ENCODE results near the gene SPSB2.

SPSB2 gene

GRCh38 chr12:6849976-6850560 lies 23.0 kb downstream of the SPSB2 start:
- H3K27ac ChIP-seq (ENCODE audit: low read depth, low read length): no peak overlapping the region
- no peaks in the 10 kb centered on the region for H3K27me3 ChIP-seq (ENCODE audit: control insufficient read depth, insufficient read depth, low read length)
- peaks cover 51% of the 10 kb centered on the region for H3K36me3 ChIP-seq (ENCODE audit: control insufficient read depth, insufficient read depth, low read length)
- peak overlapping the region; percentile 76 for H3K9ac ChIP-seq (ENCODE audit: low read length)
- H3K4me3 ChIP-seq (ENCODE audit: low read depth, low read length): peak overlapping the region; percentile 83
- no peaks in the 10 kb centered on the region for H3K9me3 ChIP-seq (ENCODE audit: control insufficient read depth, insufficient read depth, low read depth, low read length)
- peaks cover 12% of the 10 kb centered on the region for H3K4me1 ChIP-seq (ENCODE audit: control insufficient read depth, insufficient read depth, low read length)

GRCh38 chr12:6849427-6849826 lies 23.7 kb downstream of the SPSB2 start:
- H3K27me3 ChIP-seq (ENCODE audit: control insufficient read depth, insufficient read depth, low read length): no peaks in the 10 kb centered on the region
- H3K4me3 ChIP-seq (ENCODE audit: low read depth, low read length): no peak overlapping the region
- H3K9me3 ChIP-seq (ENCODE audit: control insufficient read depth, insufficient read depth, low read depth, low read length): no peaks in the 10 kb centered on the region
- H3K9ac ChIP-seq (ENCODE audit: low read length): no peak overlapping the region
- H3K27ac ChIP-seq (ENCODE audit: low read depth, low read length): no peak overlapping the region
- H3K36me3 ChIP-seq (ENCODE audit: control insufficient read depth, insufficient read depth, low read length): peaks cover 57% of the 10 kb centered on the region
- peaks cover 12% of the 10 kb centered on the region for H3K4me1 ChIP-seq (ENCODE audit: control insufficient read depth, insufficient read depth, low read length)

- no peaks in the 10 kb centered on the region for H3K27me3 ChIP-seq (ENCODE audit: control insufficient read depth, insufficient read depth, low read length)
- peaks cover 67% of the 10 kb centered on the region for H3K36me3 ChIP-seq (ENCODE audit: control insufficient read depth, insufficient read depth, low read length)
- H3K9me3 ChIP-seq (ENCODE audit: control insufficient read depth, insufficient read depth, low read depth, low read length): no peaks in the 10 kb centered on the region
- H3K9ac ChIP-seq (ENCODE audit: low read length): no peak overlapping the region
- no peak overlapping the region for H3K4me3 ChIP-seq (ENCODE audit: low read depth, low read length)
- H3K4me1 ChIP-seq (ENCODE audit: control insufficient read depth, insufficient read depth, low read length): 0 out of 2 replicates have a peak, but pooled peaks cover 6% of the 10 kb centered on the region
- no peak overlapping the region for H3K27ac ChIP-seq (ENCODE audit: low read depth, low read length)
These were observed 25.4 kb downstream of the SPSB2 start for GRCh38 chr12:6847676-6848075.

GRCh38 chr12:6846316-6846869 lies 26.7 kb downstream of the SPSB2 start:
- no peak overlapping the region for H3K4me3 ChIP-seq (ENCODE audit: low read depth, low read length)
- 0 out of 2 replicates have a peak, but pooled peaks cover 6% of the 10 kb centered on the region for H3K4me1 ChIP-seq (ENCODE audit: control insufficient read depth, insufficient read depth, low read length)
- H3K27ac ChIP-seq (ENCODE audit: low read depth, low read length): no peak overlapping the region
- H3K27me3 ChIP-seq (ENCODE audit: control insufficient read depth, insufficient read depth, low read length): no peaks in the 10 kb centered on the region
- H3K36me3 ChIP-seq (ENCODE audit: control insufficient read depth, insufficient read depth, low read length): peaks cover 75% of the 10 kb centered on the region
- no peaks in the 10 kb centered on the region for H3K9me3 ChIP-seq (ENCODE audit: control insufficient read depth, insufficient read depth, low read depth, low read length)
- H3K9ac ChIP-seq (ENCODE audit: low read length): no peak overlapping the region

GRCh38 chr12:6845395-6845794 lies 27.7 kb downstream of the SPSB2 start:
- Histone ChIP-seq H3K4me3 (ENCODE audit: low read depth, low read length) (no peak overlapping the region), H3K27me3 (ENCODE audit: control insufficient read depth, insufficient read depth, low read length) (no peaks in the 10 kb centered on the region), H3K9ac (ENCODE audit: low read length) (no peak overlapping the region), H3K36me3 (ENCODE audit: control insufficient read depth, insufficient read depth, low read length) (peaks cover 75% of the 10 kb centered on the region), H3K4me1 (ENCODE audit: control insufficient read depth, insufficient read depth, low read length) (0 out of 2 replicates have a peak, but pooled peaks cover 5% of the 10 kb centered on the region), H3K27ac (ENCODE audit: low read depth, low read length) (no peak overlapping the region), H3K9me3 (ENCODE audit: control insufficient read depth, insufficient read depth, low read depth, low read length) (no peaks in the 10 kb centered on the region)

GRCh38 chr12:6843118-6843902 lies 29.8 kb downstream of the SPSB2 start:
- H3K27me3 ChIP-seq (ENCODE audit: control insufficient read depth, insufficient read depth, low read length): no peaks in the 10 kb centered on the region
- H3K4me1 ChIP-seq (ENCODE audit: control insufficient read depth, insufficient read depth, low read length): 0 out of 2 replicates have a peak, but pooled peaks cover 2% of the 10 kb centered on the region
- H3K9me3 ChIP-seq (ENCODE audit: control insufficient read depth, insufficient read depth, low read depth, low read length): no peaks in the 10 kb centered on the region
- no peak overlapping the region for H3K9ac ChIP-seq (ENCODE audit: low read length)
- no peak overlapping the region for H3K4me3 ChIP-seq (ENCODE audit: low read depth, low read length)
- H3K27ac ChIP-seq (ENCODE audit: low read depth, low read length): no peak overlapping the region
- peaks cover 75% of the 10 kb centered on the region for H3K36me3 ChIP-seq (ENCODE audit: control insufficient read depth, insufficient read depth, low read length)

GRCh38 chr12:6842075-6842474 lies 31.0 kb downstream of the SPSB2 start:
- H3K36me3 ChIP-seq (ENCODE audit: control insufficient read depth, insufficient read depth, low read length): peaks cover 77% of the 10 kb centered on the region
- no peak overlapping the region for H3K27ac ChIP-seq (ENCODE audit: low read depth, low read length)
- no peaks in the 10 kb centered on the region for H3K27me3 ChIP-seq (ENCODE audit: control insufficient read depth, insufficient read depth, low read length)

GRCh38 chr12:6840761-6841515 lies 32.2 kb downstream of the SPSB2 start, which contains the start of gene GNB3:
TSS of gene GNB3 (plus strand) at chr12:6840925. CDS start at chr12:6841288, 363 bp downstream.
- Histone ChIP-seq H3K27me3 (ENCODE audit: control insufficient read depth, insufficient read depth, low read length) (no peaks in the 10 kb centered on the region), H3K27ac (ENCODE audit: low read depth, low read length) (no peak within 1 kb of the TSS), H3K36me3 (ENCODE audit: control insufficient read depth, insufficient read depth, low read length) (peaks cover 76% of the 10 kb centered on the region), H3K4me3 (ENCODE audit: low read depth, low read length) (no peak within 1 kb of the TSS), H3K9ac (ENCODE audit: low read length) (no peak within 1 kb of the TSS), H3K9me3 (ENCODE audit: control insufficient read depth, insufficient read depth, low read depth, low read length) (no peaks in the 10 kb centered on the region), H3K4me1 (ENCODE audit: control insufficient read depth, insufficient read depth, low read length) (0 out of 2 replicates have a peak, but pooled peaks cover 2% of the 10 kb centered on the region)

More at GRCh38 chr12:6842075-6842474, 31.0 kb downstream of the SPSB2 start:
- Histone ChIP-seq H3K4me1 (ENCODE audit: control insufficient read depth, insufficient read depth, low read length) (0 out of 2 replicates have a peak, but pooled peaks cover 2% of the 10 kb centered on the region), H3K9ac (ENCODE audit: low read length) (no peak overlapping the region), H3K4me3 (ENCODE audit: low read depth, low read length) (no peak overlapping the region), H3K9me3 (ENCODE audit: control insufficient read depth, insufficient read depth, low read depth, low read length) (no peaks in the 10 kb centered on the region)

- peaks cover 70% of the 10 kb centered on the region for H3K36me3 ChIP-seq (ENCODE audit: control insufficient read depth, insufficient read depth, low read length)
- H3K27me3 ChIP-seq (ENCODE audit: control insufficient read depth, insufficient read depth, low read length): no peaks in the 10 kb centered on the region
- H3K9ac ChIP-seq (ENCODE audit: low read length): no peak overlapping the region
- no peak overlapping the region for H3K27ac ChIP-seq (ENCODE audit: low read depth, low read length)
- no peaks in the 10 kb centered on the region for H3K9me3 ChIP-seq (ENCODE audit: control insufficient read depth, insufficient read depth, low read depth, low read length)
- no peak overlapping the region for H3K4me3 ChIP-seq (ENCODE audit: low read depth, low read length)
- 0 out of 2 replicates have a peak, but pooled peaks cover 2% of the 10 kb centered on the region for H3K4me1 ChIP-seq (ENCODE audit: control insufficient read depth, insufficient read depth, low read length)
These were observed 32.8 kb downstream of the SPSB2 start for GRCh38 chr12:6840330-6840729.

- H3K9me3 ChIP-seq (ENCODE audit: control insufficient read depth, insufficient read depth, low read depth, low read length): no peaks in the 10 kb centered on the region
- peaks cover 68% of the 10 kb centered on the region for H3K36me3 ChIP-seq (ENCODE audit: control insufficient read depth, insufficient read depth, low read length)
- H3K27me3 ChIP-seq (ENCODE audit: control insufficient read depth, insufficient read depth, low read length): no peaks in the 10 kb centered on the region
- H3K9ac ChIP-seq (ENCODE audit: low read length): no peak overlapping the region
- H3K4me3 ChIP-seq (ENCODE audit: low read depth, low read length): no peak overlapping the region
- H3K27ac ChIP-seq (ENCODE audit: low read depth, low read length): no peak overlapping the region
- 0 out of 2 replicates have a peak, but pooled peaks cover 2% of the 10 kb centered on the region for H3K4me1 ChIP-seq (ENCODE audit: control insufficient read depth, insufficient read depth, low read length)
These were observed 33.5 kb downstream of the SPSB2 start for GRCh38 chr12:6839482-6840201.

Data from HUES6 (cell line).